Stimulated activated naive CD8-positive, alpha-beta T cell treated with anti-CD3 and anti-CD28 coated beads, Interleukin-15, amount 100 ng/mL, for 72 hours (primary cell): ENCODE results near the gene M6PR.
"Not testable (repeated sequence)": the region's sequence is repeated elsewhere in the genome, so short reads cannot be mapped to it uniquely, and the experiment has no call there.

Source experiments
- ATAC-seq: fragments of 150-1000 bp; cut with Tn5 transposase; 2 replicates; pipeline ENCODE4 v1.10.0; 2021; ENCODE audit warnings: mild to moderate bottlenecking, moderate library complexity
- DNase-seq, 2 donors: peaks; one replicate each; pipeline ENCODE4 v3.0.0; 2021 to 2022
- H3K27ac Mint-ChIP-seq, 2 donors: one replicate each; pipeline ENCODE4 v1.8.0; 2022; ENCODE audit warnings: mild to moderate bottlenecking in 2 of 2, mixed read lengths in 2 of 2, moderate library complexity in 2 of 2
- H3K27me3 Mint-ChIP-seq: one replicate; pipeline ENCODE4 v1.8.0; 2022; ENCODE audit warnings: mixed read lengths
- H3K4me1 Mint-ChIP-seq: one replicate; pipeline ENCODE4 v1.8.0; 2022; ENCODE audit warnings: mild to moderate bottlenecking, mixed read lengths
- H3K4me3 Mint-ChIP-seq, 2 donors: one replicate each; pipeline ENCODE4 v1.8.0; 2022; ENCODE audit warnings: mild to moderate bottlenecking in 2 of 2, mixed read lengths in 2 of 2, moderate library complexity in 1 of 2
- H3K9me3 Mint-ChIP-seq, 2 donors: one replicate each; pipeline ENCODE4 v1.8.0; 2022; ENCODE audit warnings: mixed read lengths in 2 of 2

The M6PR gene

DNA sequence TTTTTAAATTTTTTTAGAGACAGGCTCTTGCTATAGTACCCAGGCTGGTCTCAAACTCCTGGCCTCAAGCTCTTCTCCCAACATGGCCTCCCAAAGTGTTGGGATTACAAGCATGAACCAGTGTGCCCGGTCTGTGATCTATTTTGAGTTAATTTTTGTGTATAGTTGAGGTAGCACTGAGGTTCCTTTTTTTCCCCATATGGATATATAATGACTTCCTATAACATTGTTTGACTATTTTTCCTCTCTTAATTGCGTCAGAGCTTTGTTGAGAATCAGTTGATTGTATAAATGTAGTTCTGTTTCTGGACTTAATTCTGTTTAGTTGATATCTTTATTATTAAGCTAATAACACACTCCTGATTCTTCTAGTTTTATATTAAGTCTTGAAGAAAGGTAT is 8.6 kb upstream of the M6PR start:
- no peak for ATAC-seq
- H3K27ac Mint-ChIP-seq = no peak overlapping the region
- no peak overlapping the region for H3K4me3 Mint-ChIP-seq
- H3K9me3 Mint-ChIP-seq = peaks cover 11 to 14% of the 10 kb centered on the region in 2 donors
- H3K4me1 Mint-ChIP-seq = peaks cover 68% of the 10 kb centered on the region
- no peaks in the 10 kb centered on the region for H3K27me3 Mint-ChIP-seq
- DNase-seq = no peak

DNA sequence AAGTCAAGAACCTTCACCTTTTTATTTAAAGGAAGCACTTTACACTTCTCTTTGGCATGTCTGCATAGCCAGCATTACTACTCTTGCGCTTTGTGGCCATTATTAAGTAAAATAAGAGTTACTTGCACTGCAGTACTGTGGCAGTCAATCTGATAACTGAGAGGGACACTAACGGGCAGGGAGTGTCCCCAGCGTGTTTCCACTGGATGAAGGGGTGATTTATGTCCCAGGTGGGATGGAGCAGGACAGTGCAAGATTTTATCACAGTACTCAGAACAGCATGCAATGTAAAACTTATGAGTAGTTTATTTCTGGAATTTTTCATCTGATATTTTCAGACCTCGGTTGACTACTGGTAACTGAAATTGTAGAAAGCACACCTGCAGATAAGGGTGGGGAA is 8.1 kb upstream of the M6PR start:
- no peak for ATAC-seq

DNA sequence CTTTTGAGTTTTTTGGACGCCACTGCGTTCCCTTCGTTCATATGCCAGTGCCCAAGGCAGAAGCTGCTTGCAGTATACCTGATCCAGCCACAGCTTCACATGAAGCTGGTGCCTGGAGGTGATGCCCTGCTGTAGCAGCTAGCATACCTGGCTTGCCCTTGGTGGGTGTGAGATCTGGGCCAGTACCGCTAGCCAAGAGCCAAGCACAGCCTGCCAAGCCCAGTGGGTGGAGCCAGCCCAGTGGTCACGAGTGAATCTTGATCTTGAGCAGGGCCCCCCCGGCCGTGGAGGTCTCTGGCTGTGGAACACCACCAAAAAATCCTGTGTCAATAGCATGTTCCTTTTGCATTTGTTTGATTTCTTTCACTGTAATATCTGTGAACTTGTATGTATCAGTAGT is 7.3 kb upstream of the M6PR start:
- Mint-ChIP-seq H3K9me3 (peaks cover 8 to 12% of the 10 kb centered on the region in 2 donors), H3K4me3 (no peak overlapping the region), H3K27me3 (no peaks in the 10 kb centered on the region), H3K4me1 (peaks cover 73% of the 10 kb centered on the region), H3K27ac (no peak overlapping the region)
- DNase-seq (no peak), ATAC-seq (no peak)

More for the DNA sequence above, 8.1 kb upstream of the M6PR start:
- Mint-ChIP-seq H3K27me3 (no peaks in the 10 kb centered on the region), H3K27ac (no peak overlapping the region), H3K9me3 (peaks cover 16% of the 10 kb centered on the region in 2 donors), H3K4me3 (no peak overlapping the region), H3K4me1 (peaks cover 73% of the 10 kb centered on the region)
- DNase-seq = no peak

DNA sequence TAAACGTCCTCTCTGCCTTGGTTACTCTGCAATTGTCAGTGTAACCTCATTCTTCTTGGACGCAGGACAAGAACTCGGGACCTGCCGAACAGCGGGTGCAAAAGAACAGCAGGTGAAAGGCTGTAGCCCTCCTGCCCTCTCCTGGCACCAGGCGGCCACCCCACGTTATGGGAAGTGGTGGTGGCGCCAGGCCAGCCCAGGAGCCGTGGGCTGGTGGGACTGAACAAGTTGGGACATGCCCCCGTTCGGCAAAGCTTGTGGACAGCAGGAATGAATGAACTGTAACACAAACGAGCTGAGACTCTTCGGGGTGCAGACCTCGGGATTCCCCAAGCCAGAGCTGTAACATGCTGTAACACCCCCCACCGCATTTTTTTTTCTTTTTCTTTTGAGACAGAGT is 6.6 kb upstream of the M6PR start:
- H3K4me3 Mint-ChIP-seq = no peak overlapping the region
- H3K4me1 Mint-ChIP-seq = peaks cover 78% of the 10 kb centered on the region
- DNase-seq = no peak
- peaks cover 8 to 11% of the 10 kb centered on the region in 2 donors for H3K9me3 Mint-ChIP-seq
- ATAC-seq = no peak
- H3K27ac Mint-ChIP-seq = no peak overlapping the region
- H3K27me3 Mint-ChIP-seq = no peaks in the 10 kb centered on the region

DNA sequence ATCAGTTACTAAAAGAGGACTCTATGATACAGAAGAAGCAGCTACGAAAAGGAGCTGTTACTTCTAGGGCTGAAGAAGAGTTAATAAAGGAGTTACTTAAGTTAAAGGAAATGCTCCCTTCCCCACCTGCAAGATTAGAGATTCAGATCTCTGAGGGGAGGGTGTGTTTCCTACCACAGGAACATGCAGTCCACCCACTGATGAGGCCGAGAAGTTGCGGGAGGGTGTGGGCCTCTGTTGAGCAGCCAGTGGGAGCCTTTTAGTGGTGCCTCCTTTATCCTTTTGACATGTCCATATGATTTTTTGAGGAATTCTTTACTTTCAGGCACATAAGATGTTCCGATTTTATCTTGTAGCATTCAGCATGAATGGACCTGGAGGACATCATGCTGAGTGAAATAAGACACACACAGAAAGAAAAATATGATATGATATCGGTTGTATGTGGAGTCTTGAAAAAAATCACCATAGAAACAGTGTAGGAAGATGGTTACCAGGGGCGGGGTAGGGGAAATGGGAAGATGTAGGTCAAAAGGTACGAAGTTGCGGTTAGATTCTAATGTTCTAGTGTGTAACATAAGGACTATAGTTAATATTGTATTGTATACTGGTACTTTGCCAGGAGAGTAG is 4.4 kb upstream of the M6PR start:
- H3K27ac Mint-ChIP-seq = peak overlapping the region; percentile 74 to 94
- peak overlapping the region; percentile 54 to 60 for H3K4me3 Mint-ChIP-seq
- no peaks in the 10 kb centered on the region for H3K27me3 Mint-ChIP-seq
- peaks cover 8 to 11% of the 10 kb centered on the region in 2 donors for H3K9me3 Mint-ChIP-seq
- H3K4me1 Mint-ChIP-seq = peaks cover 58% of the 10 kb centered on the region
- ATAC-seq (no peak), DNase-seq (peak in 1 of 2 donors; percentile 19)

DNA sequence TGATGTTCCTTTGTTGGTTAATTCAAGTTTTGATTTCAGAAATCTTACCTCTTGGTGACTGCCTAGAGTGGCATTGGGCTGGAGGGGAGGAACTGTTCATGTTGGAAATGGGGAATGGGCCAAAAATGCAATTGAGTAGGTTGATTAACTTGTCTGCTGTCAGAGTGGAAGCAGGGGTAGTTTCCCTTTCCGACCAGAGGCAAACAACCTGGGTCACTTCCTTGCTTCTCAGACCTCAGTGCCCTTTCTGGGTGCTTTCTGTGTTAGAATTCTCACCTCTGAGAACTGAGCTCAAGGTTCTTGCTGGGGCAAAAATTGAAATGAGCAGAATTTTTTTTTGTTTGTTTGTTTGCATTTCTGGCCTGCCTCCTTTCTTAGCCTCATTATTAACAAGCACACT is 2.3 kb upstream of the M6PR start:
- ATAC-seq = no peak
- H3K9me3 Mint-ChIP-seq = peaks cover 8 to 11% of the 10 kb centered on the region in 2 donors
- peak; percentile 25 to 58 for DNase-seq
- peaks cover 50% of the 10 kb centered on the region for H3K4me1 Mint-ChIP-seq
- H3K4me3 Mint-ChIP-seq = peak overlapping the region; percentile 60 to 70
- H3K27ac Mint-ChIP-seq = peak overlapping the region; percentile 37 to 38
- no peaks in the 10 kb centered on the region for H3K27me3 Mint-ChIP-seq

DNA sequence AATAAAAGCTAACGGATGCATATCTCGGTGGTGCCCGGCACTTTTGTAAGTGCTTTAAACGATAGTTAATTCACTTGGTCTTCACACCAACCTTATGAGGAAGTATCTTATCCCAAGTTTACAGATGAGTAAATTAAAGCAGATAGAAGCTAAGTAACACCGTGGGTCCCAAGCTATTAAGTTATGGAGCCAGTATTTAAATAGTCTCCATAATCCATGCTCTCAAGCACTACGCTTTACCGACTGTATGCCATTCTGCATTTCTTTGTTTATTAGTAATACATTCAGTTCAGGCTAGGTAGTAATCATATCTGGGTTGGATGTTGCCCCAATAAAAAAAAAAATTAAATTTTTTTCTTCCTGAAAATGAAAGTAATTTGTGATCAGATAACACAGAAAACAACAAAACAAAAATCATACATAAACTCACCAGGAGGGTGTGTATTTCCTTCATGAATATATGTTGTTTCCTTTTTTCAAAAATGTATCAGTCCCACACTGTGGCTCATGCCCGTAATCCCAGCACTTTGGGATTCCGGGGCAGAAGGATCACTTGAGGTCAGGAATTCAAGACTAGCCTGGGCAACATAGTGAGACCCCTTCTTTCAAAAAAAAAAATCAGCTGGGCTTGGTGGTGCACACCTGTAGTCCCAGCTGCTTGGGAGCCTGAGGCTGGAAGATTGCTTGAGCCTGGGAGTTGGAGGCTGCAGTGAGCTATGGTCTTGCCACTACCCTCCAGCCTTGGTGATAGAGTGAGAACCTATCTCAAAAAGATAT is 1.4 kb upstream of the M6PR start:
- peaks cover 8 to 11% of the 10 kb centered on the region in 2 donors for H3K9me3 Mint-ChIP-seq
- H3K4me1 Mint-ChIP-seq = peaks cover 53% of the 10 kb centered on the region
- no peak for ATAC-seq
- H3K27me3 Mint-ChIP-seq = no peaks in the 10 kb centered on the region
- peak overlapping the region; percentile 99 for H3K27ac Mint-ChIP-seq
- H3K4me3 Mint-ChIP-seq = peak overlapping the region; percentile 94 to 99
- DNase-seq = no peak

DNA sequence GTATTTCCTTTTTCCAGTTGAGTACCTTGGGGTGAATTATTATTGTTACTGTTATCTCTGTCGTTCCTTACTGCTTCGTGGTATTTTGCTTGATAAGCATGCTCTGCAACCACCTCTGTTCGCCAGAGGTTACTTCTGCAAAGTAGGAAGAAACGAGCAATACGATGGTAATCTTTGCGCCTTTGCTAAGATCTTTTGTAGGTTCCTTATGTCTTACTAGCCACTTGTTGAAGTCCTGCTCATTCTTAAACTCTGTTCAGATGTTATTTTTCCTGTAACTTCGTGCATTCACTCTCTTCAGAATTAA is 729 bp upstream of the M6PR start:
- DNase-seq (no peak), ATAC-seq (peak; percentile 36)
- Mint-ChIP-seq H3K4me3 (peak overlapping the region; percentile 94 to 99), H3K27ac (peak overlapping the region; percentile 99), H3K4me1 (peaks cover 54% of the 10 kb centered on the region), H3K27me3 (no peaks in the 10 kb centered on the region), H3K9me3 (peaks cover 8 to 11% of the 10 kb centered on the region in 2 donors)

DNA sequence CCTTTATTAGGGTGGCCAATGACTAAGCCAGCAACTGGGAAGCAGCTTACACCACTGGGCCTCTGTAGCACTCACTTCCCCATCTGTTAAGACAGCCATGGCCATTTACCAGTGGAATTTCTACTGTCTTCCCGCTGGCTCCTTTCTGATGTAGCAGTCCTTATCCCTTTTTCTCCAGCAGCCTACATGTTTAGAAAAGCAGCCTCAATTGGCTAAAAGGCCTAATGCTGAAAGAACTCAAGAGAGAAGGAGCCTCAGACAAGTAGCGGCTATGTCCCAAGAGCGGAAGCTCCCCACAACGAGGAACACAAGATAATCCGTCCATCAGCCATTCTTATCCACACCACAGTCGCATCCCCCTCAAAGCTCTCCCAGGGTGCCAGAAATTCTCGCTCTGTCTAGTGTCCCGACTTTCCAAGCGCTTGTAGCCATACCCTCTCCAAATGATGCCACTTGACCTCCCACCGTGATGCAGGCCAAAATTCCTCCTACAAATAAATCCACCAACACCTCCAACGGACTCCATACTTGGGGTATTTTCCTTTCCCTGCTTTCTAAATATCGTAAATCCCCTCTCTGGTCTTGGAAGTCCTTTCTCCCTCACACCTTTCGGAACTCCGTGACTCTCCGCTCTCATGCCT is 624 bp downstream of the M6PR start:
- peak overlapping the region; percentile 99 for H3K27ac Mint-ChIP-seq
- peaks cover 45% of the 10 kb centered on the region for H3K4me1 Mint-ChIP-seq
- peak overlapping the region; percentile 94 to 99 for H3K4me3 Mint-ChIP-seq
- no peaks in the 10 kb centered on the region for H3K27me3 Mint-ChIP-seq
- DNase-seq = peak; percentile 14 to 15
- no peak for ATAC-seq
- peaks cover 8 to 11% of the 10 kb centered on the region in 2 donors for H3K9me3 Mint-ChIP-seq

DNA sequence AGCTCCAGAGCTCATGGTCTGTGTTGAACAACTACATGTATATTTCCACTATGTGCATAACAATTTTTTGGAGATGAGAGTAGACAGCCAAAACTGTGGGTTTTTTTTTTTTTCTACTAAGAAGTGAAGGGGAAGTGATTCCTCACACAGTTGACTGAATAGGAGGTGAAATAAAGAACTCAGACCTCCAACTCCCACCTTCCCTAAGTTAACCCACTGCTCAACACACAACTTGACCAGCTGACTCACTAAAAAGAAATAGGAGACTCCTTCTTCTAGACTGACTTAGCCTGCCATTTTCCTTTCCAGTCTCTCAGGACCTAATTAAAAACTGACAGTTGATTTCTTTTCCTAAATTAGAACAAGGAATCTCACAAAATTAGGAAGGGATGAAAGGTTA is 1.7 kb downstream of the M6PR start:
- H3K4me1 Mint-ChIP-seq = peaks cover 34% of the 10 kb centered on the region
- peaks cover under 1 to 3% of the 10 kb centered on the region in 2 donors for H3K9me3 Mint-ChIP-seq
- no peak for ATAC-seq
- H3K4me3 Mint-ChIP-seq = peak overlapping the region; percentile 84 to 99
- DNase-seq = no peak
- no peaks in the 10 kb centered on the region for H3K27me3 Mint-ChIP-seq
- H3K27ac Mint-ChIP-seq = no peak overlapping the region

DNA sequence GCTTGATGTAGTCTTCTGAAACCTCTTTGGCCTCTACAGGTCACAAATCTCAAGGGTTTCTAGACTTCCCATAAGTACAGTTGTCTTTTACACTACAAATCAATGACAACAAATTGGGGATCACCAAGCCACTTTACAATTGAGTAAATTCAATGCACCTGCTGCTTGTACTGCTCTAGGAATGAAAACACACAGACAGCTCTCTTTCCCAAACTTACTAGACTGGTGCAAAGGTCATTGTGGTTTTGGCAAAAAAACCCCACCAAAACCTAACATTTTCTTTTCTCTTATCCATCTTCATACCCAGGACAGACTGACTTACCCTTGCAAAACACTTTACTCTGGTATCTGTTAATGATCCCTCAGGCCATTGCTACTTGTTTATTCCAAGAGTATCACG is 2.7 kb downstream of the M6PR start:
- Mint-ChIP-seq H3K27ac (peak overlapping the region; percentile 71 to 77), H3K9me3 (no peaks in the 10 kb centered on the region), H3K4me3 (peak overlapping the region; percentile 84 to 99), H3K27me3 (no peaks in the 10 kb centered on the region), H3K4me1 (peaks cover 24% of the 10 kb centered on the region)
- ATAC-seq = no peak
- DNase-seq = no peak

DNA sequence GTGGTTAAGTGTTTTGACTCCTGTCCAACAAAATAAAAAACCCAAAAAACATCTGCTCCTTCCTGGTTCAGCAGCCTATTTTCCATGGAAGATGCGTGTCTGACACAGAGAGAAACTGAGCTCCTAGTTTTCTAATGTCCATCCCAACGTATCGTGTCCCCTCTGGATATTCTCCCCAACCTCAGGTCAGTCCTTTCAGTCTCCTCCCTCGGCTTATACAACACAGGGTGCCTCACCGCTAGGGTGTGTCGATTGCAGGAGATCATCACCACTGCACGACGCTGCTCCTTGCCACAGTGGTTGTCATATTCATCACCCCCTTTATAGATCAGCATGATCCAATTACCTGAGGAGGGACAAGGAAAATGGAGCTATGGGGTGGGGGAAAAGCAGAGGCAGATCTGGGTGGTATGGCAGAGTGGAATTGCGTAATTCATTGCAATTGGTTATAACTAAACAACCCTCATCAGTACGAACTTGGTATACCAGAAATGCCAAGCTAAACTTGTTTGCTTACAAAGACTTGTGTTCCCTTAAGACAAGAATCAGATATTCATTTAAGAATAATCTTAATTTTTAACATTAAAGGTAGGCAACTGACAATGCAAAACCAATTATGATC is 5.8 kb downstream of the M6PR start:
- Mint-ChIP-seq H3K4me1 (peaks cover 18% of the 10 kb centered on the region), H3K27me3 (no peaks in the 10 kb centered on the region), H3K9me3 (no peaks in the 10 kb centered on the region), H3K27ac (no peak overlapping the region), H3K4me3 (no peak overlapping the region)
- no peak for DNase-seq
- ATAC-seq = no peak

DNA sequence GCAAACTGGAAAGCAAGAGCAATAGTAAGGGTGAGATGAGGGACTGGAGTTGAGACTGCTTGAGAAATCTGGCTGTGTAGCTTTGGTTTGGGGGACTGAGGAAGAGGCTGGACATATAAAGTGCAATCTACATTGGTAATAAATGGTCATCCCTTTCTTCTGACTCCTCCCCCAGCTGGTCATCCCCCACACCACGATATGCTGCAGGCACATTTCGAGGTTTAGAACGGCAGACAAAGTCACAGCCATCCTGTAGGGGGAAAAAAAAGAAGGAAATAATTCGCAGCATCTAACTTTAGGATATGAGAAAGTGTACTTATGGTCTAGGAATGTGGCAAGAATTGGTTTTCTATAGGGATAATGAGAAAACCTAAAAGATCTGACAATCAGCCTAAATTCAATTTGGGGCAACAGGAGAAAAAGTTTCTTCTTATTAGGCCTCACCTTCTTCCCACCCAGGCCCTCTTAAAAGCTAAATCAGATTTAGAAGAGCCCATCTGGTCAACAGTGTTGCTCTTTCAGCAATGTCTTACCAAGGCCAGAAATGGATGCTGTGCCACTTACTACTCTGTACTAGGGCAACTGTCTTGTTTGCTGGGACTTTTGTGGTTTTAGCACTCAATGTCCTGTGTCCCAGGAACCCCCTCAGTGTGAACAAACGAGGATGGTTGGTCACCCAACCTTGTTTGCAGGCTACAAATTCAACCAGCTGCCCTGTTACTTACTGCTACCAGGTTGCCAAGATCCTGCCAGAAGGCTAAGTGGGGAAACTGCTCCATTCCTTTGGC is 7.6 kb downstream of the M6PR start:
- ATAC-seq = no peak
- no peak overlapping the region for H3K27ac Mint-ChIP-seq
- H3K27me3 Mint-ChIP-seq = no peaks in the 10 kb centered on the region
- no peak for DNase-seq
- no peak overlapping the region for H3K4me3 Mint-ChIP-seq
- peaks cover 11% of the 10 kb centered on the region for H3K4me1 Mint-ChIP-seq
- no peaks in the 10 kb centered on the region for H3K9me3 Mint-ChIP-seq

DNA sequence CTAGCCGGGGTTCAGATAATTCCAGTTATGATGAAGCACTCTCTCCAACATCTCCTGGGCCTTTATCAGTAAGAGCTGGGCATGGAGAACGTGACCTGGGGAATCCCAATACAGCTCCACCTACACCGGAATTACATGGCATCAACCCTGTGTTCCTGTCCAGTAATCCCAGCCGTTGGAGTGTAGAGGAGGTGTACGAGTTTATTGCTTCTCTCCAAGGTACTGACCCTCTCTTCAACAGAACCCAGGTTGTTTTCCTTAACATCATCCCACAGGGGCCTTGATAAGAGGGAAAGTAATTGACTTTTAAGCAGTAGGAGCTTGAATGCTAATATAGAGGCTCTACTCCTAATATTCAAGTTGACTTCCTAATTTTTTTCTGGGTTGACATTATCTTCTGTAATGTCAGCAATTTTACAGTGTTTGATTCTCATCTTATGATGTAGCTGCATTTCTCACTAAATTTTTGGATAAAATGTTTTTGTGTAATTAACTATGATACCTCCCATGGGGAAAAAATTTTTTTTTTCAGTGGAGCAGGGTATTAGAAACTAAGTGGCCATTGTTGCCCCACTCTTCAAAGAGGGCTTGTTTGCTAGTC is 11.5 kb downstream of the M6PR start:
- H3K9me3 Mint-ChIP-seq, H3K27me3 Mint-ChIP-seq, ATAC-seq, H3K27ac Mint-ChIP-seq, DNase-seq, H3K4me3 Mint-ChIP-seq, H3K4me1 Mint-ChIP-seq: not testable (repeated sequence)

DNA sequence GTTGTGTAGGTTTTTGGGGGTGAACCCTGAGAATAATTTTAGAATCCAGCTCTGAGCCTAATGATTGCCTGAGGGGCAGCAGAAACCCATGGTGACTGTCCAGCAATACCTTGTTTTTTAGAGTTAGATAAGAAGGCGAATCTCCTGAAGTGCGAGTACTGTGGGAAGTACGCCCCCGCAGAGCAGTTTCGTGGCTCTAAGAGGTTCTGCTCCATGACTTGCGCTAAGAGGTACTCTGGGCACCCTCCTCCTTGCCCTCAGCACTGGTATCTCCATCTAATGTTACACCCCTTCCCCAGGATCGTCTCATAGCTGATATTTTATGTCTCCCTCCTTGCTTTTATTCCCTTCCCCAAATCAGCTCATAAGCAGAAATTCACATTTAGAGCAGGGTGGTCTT is 12.7 kb downstream of the M6PR start:
- H3K27ac Mint-ChIP-seq = no peak overlapping the region
- H3K9me3 Mint-ChIP-seq = no peaks in the 10 kb centered on the region
- no peaks in the 10 kb centered on the region for H3K4me1 Mint-ChIP-seq
- H3K27me3 Mint-ChIP-seq = no peaks in the 10 kb centered on the region
- DNase-seq (no peak), ATAC-seq (no peak)
- no peak overlapping the region for H3K4me3 Mint-ChIP-seq
